HG03565 (cell line): Measurements from ENCODE around the gene NIP7.
"Not testable (repeated sequence)": the region's sequence is repeated elsewhere in the genome, so short reads cannot be mapped to it uniquely, and the experiment has no call there.

Experiments used
- ATAC-seq: cut with Tn5 transposase; IDR thresholded peaks from one replicate; pipeline ENCODE4 v1.9.1; 2021; ENCODE audit warnings: mild to moderate bottlenecking, moderate library complexity; ENCODE audit not compliant: unreplicated experiment

NIP7 gene

GRCh38 chr16:69340095-69340644, 598 bp downstream of the NIP7 start:
- no peak for ATAC-seq

- ATAC-seq, result no peak
These were observed 4.6 kb downstream of the NIP7 start for GRCh38 chr16:69344171-69344570.

GRCh38 chr16:69345923-69346322, 6.4 kb downstream of the NIP7 start:
- no peak for ATAC-seq

- ATAC-seq, result no peak
These were observed 7.1 kb downstream of the NIP7 start for GRCh38 chr16:69346683-69347082.

- ATAC-seq, result no peak
These were observed 8.7 kb downstream of the NIP7 start for GRCh38 chr16:69348222-69348621.

GRCh38 chr16:69349536-69349935, 10.0 kb downstream of the NIP7 start:
- ATAC-seq, result no peak

GRCh38 chr16:69350536-69351133, 11.1 kb downstream of the NIP7 start:
- ATAC-seq, result no peak

- ATAC-seq, result no peak
These were observed 11.9 kb downstream of the NIP7 start, which contains the start of gene TMED6 for GRCh38 chr16:69351309-69352027. TMED6 (minus strand) TSS chr16:69351786; CDS start chr16:69351753, 33 bp downstream.

GRCh38 chr16:69360070-69360469, 20.5 kb downstream of the NIP7 start:
- not testable (repeated sequence) for ATAC-seq

- no peak for ATAC-seq
These were observed 23.7 kb downstream of the NIP7 start for GRCh38 chr16:69363281-69363717.

GRCh38 chr16:69364088-69364487, 24.5 kb downstream of the NIP7 start:
- no peak for ATAC-seq

GRCh38 chr16:69365901-69366300, 26.3 kb downstream of the NIP7 start:
- no peak for ATAC-seq

GRCh38 chr16:69366431-69366830, 26.9 kb downstream of the NIP7 start:
- no peak for ATAC-seq

GRCh38 chr16:69367980-69368379, 28.4 kb downstream of the NIP7 start:
- no peak for ATAC-seq

GRCh38 chr16:69368866-69369265, 29.3 kb downstream of the NIP7 start:
- no peak for ATAC-seq

GRCh38 chr16:69371564-69371963, 32.0 kb downstream of the NIP7 start:
- no peak for ATAC-seq

GRCh38 chr16:69373019-69373418, 33.4 kb downstream of the NIP7 start:
- no peak for ATAC-seq

- ATAC-seq, result no peak
These were observed 37.0 kb downstream of the NIP7 start for GRCh38 chr16:69376393-69377059.

GRCh38 chr16:69378036-69378435, 38.5 kb downstream of the NIP7 start:
- ATAC-seq, result no peak

GRCh38 chr16:69378760-69379159, 39.2 kb downstream of the NIP7 start:
- ATAC-seq, result no peak

GRCh38 chr16:69381231-69381630, 41.7 kb downstream of the NIP7 start:
- no peak for ATAC-seq

GRCh38 chr16:69382421-69382820, 42.8 kb downstream of the NIP7 start:
- ATAC-seq, result no peak
